Peyer's patch (tissue), 4 donors: ENCODE results near the gene FER. TPM values are rescaled to one million over a fixed set of nuclear protein-coding genes. Genes with fewer than 3 reads are reported as not detected.
A peak's percentile ranks its signal among the peaks of the same experiment; 100 is the strongest.

Experiments
- DNase-seq, 3 donors: peaks; one replicate each; pipeline ENCODE4 v3.0.0-alpha.2; 2017 to 2019
- H3K27ac ChIP-seq, 4 donors: fragments of 200-600 bp; sonication (generic); one replicate each; pipeline ENCODE4 v1.5.1; 2016 to 2019
- H3K27me3 ChIP-seq, 2 donors: fragments of 200-600 bp; sonication (generic); one replicate each; pipeline ENCODE4 v1.5.1; 2019
- H3K36me3 ChIP-seq, 3 donors: fragments of 200-600 bp; sonication (generic); one replicate each; pipeline ENCODE4 v1.5.1; 2016 to 2019
- H3K4me1 ChIP-seq, 4 donors: fragments of 200-600 bp; sonication (generic); one replicate each; pipeline ENCODE4 v1.5.1; 2016 to 2019
- H3K4me3 ChIP-seq, 4 donors: fragments of 200-600 bp; sonication (generic); 1 replicate in 3 of 4; 2 replicates in 1 of 4; pipeline ENCODE4 v1.5.1; 2016 to 2019; ENCODE audit warnings: mild to moderate bottlenecking in 1 of 4
- H3K9me3 ChIP-seq, 4 donors: fragments of 200-600 bp; sonication (generic); one replicate each; pipeline ENCODE4 v1.5.1; 2016 to 2019; ENCODE audit warnings: mild to moderate bottlenecking in 1 of 4
- CTCF ChIP-seq, 6 experiments: fragments of 450-650 bp in 4 of 6; fragments of 200-600 bp in 2 of 6; sonication (generic) in 1 of 6; IDR thresholded peaks; one replicate each; pipeline ENCODE4 v1.5.1; 2017 to 2019; ENCODE audit warnings: antibody characterized with exemption in 6 of 6, mild to moderate bottlenecking in 3 of 6, moderate library complexity in 1 of 6
- POLR2A ChIP-seq, 2 donors: fragments of 450-650 bp; IDR thresholded peaks; one replicate each; pipeline ENCODE4 v1.5.1; 2017; ENCODE audit warnings: antibody characterized with exemption in 2 of 2, mild to moderate bottlenecking in 2 of 2, moderate library complexity in 2 of 2
- total RNA-seq, 4 donors: library from RNA; depleted of rRNA; stranded (reverse); fragments of >200 nt; gene quantifications; one replicate each; pipeline ENCODE4 v1.1.0, GENCODE V29; 2016

FER gene
- total RNA-seq, 4 donors from 2014 or later, result 8.4 to 104 (median 12.5) TPM

- Histone ChIP-seq H3K9me3 (no peaks in the 10 kb centered on the region), H3K27me3 (no peaks in the 10 kb centered on the region), H3K27ac (no peak overlapping the region), H3K36me3 (no peaks in the 10 kb centered on the region), H3K4me3 (no peak overlapping the region), H3K4me1 (no peaks in the 10 kb centered on the region)
- TF ChIP-seq POLR2A (IDR thresholded peaks at IDR 0.05) (no peak), CTCF (IDR thresholded peaks at IDR 0.05) (peak in 1 of 6 experiments; percentile 18)
- no peak for DNase-seq
Measured at GRCh38 chr5:108924457-108924961, 176.8 kb downstream of the FER start.

GRCh38 chr5:108925073-108925472, 177.4 kb downstream of the FER start:
- no peaks in the 10 kb centered on the region for H3K36me3 ChIP-seq
- no peaks in the 10 kb centered on the region for H3K27me3 ChIP-seq
- no peak overlapping the region for H3K4me3 ChIP-seq
- no peaks in the 10 kb centered on the region for H3K4me1 ChIP-seq
- H3K27ac ChIP-seq, result no peak overlapping the region
- H3K9me3 ChIP-seq, result no peaks in the 10 kb centered on the region
- DNase-seq, result no peak
- TF ChIP-seq POLR2A (IDR thresholded peaks at IDR 0.05) (no peak), CTCF (IDR thresholded peaks at IDR 0.05) (no peak)

DNA sequence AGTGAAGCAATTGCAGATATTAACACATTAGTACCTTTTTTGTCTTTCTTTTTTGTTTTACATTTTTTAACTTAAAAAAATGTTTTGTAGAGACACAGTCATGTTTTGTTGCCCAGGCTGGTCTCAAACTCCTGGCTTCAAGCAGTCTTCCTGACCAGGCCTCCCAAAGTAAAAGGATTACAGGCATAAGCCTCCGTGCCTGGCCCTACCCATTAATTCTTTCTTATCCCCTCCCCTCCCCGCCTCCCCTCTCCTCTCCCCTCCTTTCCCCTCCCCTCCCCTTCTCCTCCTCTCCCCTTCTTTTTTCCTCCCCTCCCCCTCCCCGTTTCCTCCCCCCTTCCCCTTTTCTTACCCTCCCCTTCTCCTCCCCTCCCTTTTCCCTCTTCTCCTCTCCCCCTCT, 182.4 kb downstream of the FER start:
- Histone ChIP-seq H3K27ac (no peak overlapping the region), H3K4me1 (no peaks in the 10 kb centered on the region), H3K36me3 (no peaks in the 10 kb centered on the region), H3K27me3 (no peaks in the 10 kb centered on the region), H3K4me3 (no peak overlapping the region), H3K9me3 (no peaks in the 10 kb centered on the region)
- TF ChIP-seq POLR2A (IDR thresholded peaks at IDR 0.05), result no peak
- no peak for TF ChIP-seq CTCF (IDR thresholded peaks at IDR 0.05)
- DNase-seq, result no peak

GRCh38 chr5:108935611-108936010, 187.9 kb downstream of the FER start:
- TF ChIP-seq POLR2A (IDR thresholded peaks at IDR 0.05) (no peak), CTCF (IDR thresholded peaks at IDR 0.05) (no peak)
- Histone ChIP-seq H3K27me3 (no peaks in the 10 kb centered on the region), H3K4me1 (no peaks in the 10 kb centered on the region), H3K27ac (no peak overlapping the region), H3K9me3 (no peaks in the 10 kb centered on the region), H3K36me3 (no peaks in the 10 kb centered on the region), H3K4me3 (no peak overlapping the region)
- DNase-seq, result no peak

GRCh38 chr5:108937221-108937620, 189.5 kb downstream of the FER start:
- H3K27me3 ChIP-seq, result no peaks in the 10 kb centered on the region
- H3K4me1 ChIP-seq, result no peaks in the 10 kb centered on the region
- no peak for DNase-seq
- TF ChIP-seq POLR2A (IDR thresholded peaks at IDR 0.05) (no peak), CTCF (IDR thresholded peaks at IDR 0.05) (no peak)
- H3K36me3 ChIP-seq, result no peaks in the 10 kb centered on the region
- no peak overlapping the region for H3K4me3 ChIP-seq
- no peaks in the 10 kb centered on the region for H3K9me3 ChIP-seq
- no peak overlapping the region for H3K27ac ChIP-seq

DNA sequence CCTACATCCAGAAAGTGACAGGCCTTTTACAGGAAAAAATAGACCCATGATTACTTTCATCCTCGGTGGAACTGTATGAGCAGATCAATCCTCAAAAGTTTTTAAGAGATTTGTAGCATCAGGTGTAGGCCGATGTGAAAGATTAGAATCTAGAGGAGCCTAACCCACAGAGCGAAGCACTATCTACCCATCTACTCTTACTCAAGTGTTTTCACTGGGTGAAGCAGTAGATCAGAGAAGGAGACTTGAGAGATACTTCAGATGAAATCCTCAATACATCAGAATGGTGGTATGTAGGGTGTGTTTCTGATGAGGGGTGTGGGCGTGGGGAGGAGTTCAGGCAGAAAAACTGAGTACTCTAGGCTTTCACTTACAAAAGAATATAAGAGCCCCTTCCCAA, 192.8 kb downstream of the FER start:
- no peaks in the 10 kb centered on the region for H3K4me1 ChIP-seq
- H3K36me3 ChIP-seq, result no peaks in the 10 kb centered on the region
- H3K27me3 ChIP-seq, result no peaks in the 10 kb centered on the region
- TF ChIP-seq POLR2A (IDR thresholded peaks at IDR 0.05) (no peak), CTCF (IDR thresholded peaks at IDR 0.05) (no peak)
- DNase-seq, result no peak
- no peaks in the 10 kb centered on the region for H3K9me3 ChIP-seq
- H3K4me3 ChIP-seq, result no peak overlapping the region
- H3K27ac ChIP-seq, result no peak overlapping the region
